DND-41 (cell line): ENCODE measurements around the gene WDR44.

Experiments used
- ATAC-seq: fragments of 200-7000 bp; cut with Tn5 transposase; 3 replicates; pipeline ENCODE4 v1.9.1; 2021; ENCODE audit warnings: low read depth; ENCODE audit not compliant: insufficient read depth
- DNase-seq: peaks from one replicate; pipeline ENCODE4 v3.0.0-alpha.2; 2020
- H2AFZ ChIP-seq: 2 replicates; pipeline ENCODE4 v1.6.0; 2012; ENCODE audit warnings: low read depth, low read length
- H3K27ac ChIP-seq: 2 replicates; pipeline ENCODE4 v1.5.1; 2012; ENCODE audit warnings: low read length, inconsistent platforms
- H3K27me3 ChIP-seq: fragments of 200-600 bp; sonication (generic); 2 replicates; pipeline ENCODE4 v1.6.0; 2012; ENCODE audit warnings: low read length, mild to moderate bottlenecking, inconsistent platforms; ENCODE audit not compliant: insufficient read depth, poor library complexity
- H3K36me3 ChIP-seq: 2 replicates; pipeline ENCODE4 v1.5.1; 2012; ENCODE audit warnings: low read length, inconsistent platforms; ENCODE audit not compliant: insufficient read depth
- H3K4me1 ChIP-seq: 2 replicates; pipeline ENCODE4 v1.5.1; 2012; ENCODE audit warnings: mild to moderate bottlenecking, low read length; ENCODE audit not compliant: insufficient read depth
- H3K4me2 ChIP-seq: 2 replicates; pipeline ENCODE4 v1.6.0; 2012; ENCODE audit warnings: mild to moderate bottlenecking, moderate library complexity, low read length, inconsistent platforms; ENCODE audit not compliant: insufficient read depth
- H3K4me3 ChIP-seq, 2 experiments: fragments of 200-600 bp in 1 of 2; shearing (Covaris generic) in 1 of 2; 2 replicates each; pipeline ENCODE4 v1.5.1; 2012 to 2016; ENCODE audit warnings: inconsistent platforms in 2 of 2, low read length in 2 of 2, mild to moderate bottlenecking in 2 of 2, low read depth in 1 of 2, moderate library complexity in 1 of 2
- H3K79me2 ChIP-seq: 2 replicates; pipeline ENCODE4 v1.6.0; 2012; ENCODE audit warnings: low read length, inconsistent platforms; ENCODE audit not compliant: insufficient read depth
- H3K9ac ChIP-seq: 2 replicates; pipeline ENCODE4 v1.6.0; 2012; ENCODE audit warnings: low read depth, mild to moderate bottlenecking, inconsistent platforms, low read length, moderate library complexity
- H3K9me3 ChIP-seq: 2 replicates; pipeline ENCODE4 v1.5.1; 2012; ENCODE audit warnings: low read length, moderate library complexity, mild to moderate bottlenecking, inconsistent platforms; ENCODE audit not compliant: insufficient read depth, severe bottlenecking
- H4K20me1 ChIP-seq: 2 replicates; pipeline ENCODE4 v1.6.0; 2012; ENCODE audit warnings: low read length; ENCODE audit not compliant: insufficient read depth
- CTCF ChIP-seq: IDR thresholded peaks from 2 replicates; pipeline ENCODE4 v1.5.1; 2012; ENCODE audit warnings: borderline replicate concordance, low read length, moderate library complexity, mild to moderate bottlenecking; ENCODE audit not compliant: poor library complexity, severe bottlenecking; ENCODE audit errors: extremely low read depth
- EZH2 ChIP-seq: IDR thresholded peaks from 3 replicates; pipeline ENCODE4 v1.6.1; 2012; ENCODE audit warnings: borderline replicate concordance, low read depth, mild to moderate bottlenecking, moderate library complexity, low read length, inconsistent platforms; ENCODE audit not compliant: severe bottlenecking

WDR44 gene

GRCh38 chrX:118498351-118498750 lies 152.4 kb downstream of the WDR44 start:
- H3K4me3 ChIP-seq, result no peak overlapping the region
- peak overlapping the region; percentile 90; the same call in 1 of the 2 replicates for H3K4me2 ChIP-seq
- no peaks in the 10 kb centered on the region for H3K36me3 ChIP-seq
- no peaks in the 10 kb centered on the region for H3K27me3 ChIP-seq
- DNase-seq, result no peak
- H3K79me2 ChIP-seq, result peaks cover 70% of the 10 kb centered on the region
- H4K20me1 ChIP-seq, result peaks cover 9% of the 10 kb centered on the region; the same call in 1 of the 2 replicates
- ATAC-seq, result no peak
- H2AFZ ChIP-seq, result no peak overlapping the region
- no peak overlapping the region for H3K27ac ChIP-seq
- no peaks in the 10 kb centered on the region for H3K9me3 ChIP-seq
- TF ChIP-seq CTCF (no peak), EZH2 (no peak)
- H3K4me1 ChIP-seq, result peaks cover 40% of the 10 kb centered on the region
- no peak overlapping the region for H3K9ac ChIP-seq

- no peaks in the 10 kb centered on the region for H3K9me3 ChIP-seq
- H3K4me1 ChIP-seq, result peaks cover 44% of the 10 kb centered on the region
- ATAC-seq (no peak), DNase-seq (no peak)
- no peaks in the 10 kb centered on the region for H3K36me3 ChIP-seq
- no peak overlapping the region for H3K27ac ChIP-seq
- no peak overlapping the region for H3K9ac ChIP-seq
- peaks cover 74% of the 10 kb centered on the region for H3K79me2 ChIP-seq
- TF ChIP-seq EZH2 (no peak), CTCF (no peak)
- H3K4me3 ChIP-seq, result no peak overlapping the region
- no peak overlapping the region for H3K4me2 ChIP-seq
- H2AFZ ChIP-seq, result no peak overlapping the region
- peaks cover 9% of the 10 kb centered on the region; the same call in 1 of the 2 replicates for H4K20me1 ChIP-seq
- H3K27me3 ChIP-seq, result no peaks in the 10 kb centered on the region
Measured at GRCh38 chrX:118498755-118499154, 152.8 kb downstream of the WDR44 start.

GRCh38 chrX:118499295-118499694 lies 153.4 kb downstream of the WDR44 start:
- H3K79me2 ChIP-seq, result peaks cover 79% of the 10 kb centered on the region
- H3K36me3 ChIP-seq, result no peaks in the 10 kb centered on the region
- peaks cover 9% of the 10 kb centered on the region; the same call in 1 of the 2 replicates for H4K20me1 ChIP-seq
- TF ChIP-seq CTCF (no peak), EZH2 (no peak)
- H3K4me3 ChIP-seq, result no peak overlapping the region
- H3K4me2 ChIP-seq, result no peak overlapping the region
- peaks cover 43% of the 10 kb centered on the region for H3K4me1 ChIP-seq
- H3K9ac ChIP-seq, result no peak overlapping the region
- no peak overlapping the region for H2AFZ ChIP-seq
- H3K27me3 ChIP-seq, result no peaks in the 10 kb centered on the region
- no peaks in the 10 kb centered on the region for H3K9me3 ChIP-seq
- ATAC-seq (no peak), DNase-seq (no peak)
- H3K27ac ChIP-seq, result no peak overlapping the region
